Prostate gland (tissue), 2 donors: ENCODE data around the gene ERRFI1.

Source experiments
- CTCF ChIP-seq, 4 experiments: fragments of 200-600 bp in 2 of 4; fragments of 450-650 bp in 2 of 4; sonication (generic) in 2 of 4; IDR thresholded peaks; 1 replicate in 3 of 4; 2 replicates in 1 of 4; pipeline ENCODE4 v1.5.1; 2016 to 2019; ENCODE audit warnings: antibody characterized with exemption in 4 of 4, mild to moderate bottlenecking in 2 of 4, moderate library complexity in 2 of 4
- POLR2AphosphoS5 ChIP-seq: sonication (generic); formaldehyde crosslinking; IDR thresholded peaks from one replicate; pipeline ENCODE4 v1.6.1; 2017; ENCODE audit warnings: antibody characterized with exemption

GRCh38 chr1:7971024-7971423, 55.1 kb downstream of the ERRFI1 start:
- TF ChIP-seq CTCF (IDR thresholded peaks at IDR 0.05) (no peak), POLR2AphosphoS5 (peak; percentile 26)
